Fibroblast of skin of left quadriceps (primary cell): ENCODE data around the gene MTCH1.

Source experiments
- DNase-seq, 2 experiments: peaks; one replicate each; pipeline ENCODE4 v3.0.0-alpha.2; 2013; ENCODE audit warnings: low read depth in 2 of 2

The MTCH1 gene

GRCh38 chr6:37017606-37018197, 31.7 kb upstream of the MTCH1 start:
- DNase-seq = no peak

DNA sequence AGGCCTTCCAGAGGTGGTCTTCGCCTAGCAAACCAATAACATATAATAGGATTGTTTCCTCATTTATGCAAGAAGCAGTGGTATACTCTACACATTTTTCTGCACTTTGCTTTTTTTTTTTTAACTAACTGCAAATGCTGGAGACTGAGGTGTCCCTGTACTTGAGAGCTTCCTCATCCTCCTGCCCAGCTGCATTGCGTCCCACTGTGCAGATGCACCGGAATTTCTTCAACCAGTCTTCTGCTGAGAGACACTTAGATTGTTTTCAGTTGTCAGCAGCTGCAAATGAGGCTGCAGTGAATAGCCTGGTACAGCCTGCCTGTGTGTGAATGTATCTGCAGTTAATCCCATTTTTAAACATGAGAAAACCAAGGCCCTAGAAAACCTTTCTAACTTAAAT, 31.0 kb upstream of the MTCH1 start:
- no peak for DNase-seq

- DNase-seq = no peak
Measured at GRCh38 chr6:37015532-37015931, 29.5 kb upstream of the MTCH1 start.

DNA sequence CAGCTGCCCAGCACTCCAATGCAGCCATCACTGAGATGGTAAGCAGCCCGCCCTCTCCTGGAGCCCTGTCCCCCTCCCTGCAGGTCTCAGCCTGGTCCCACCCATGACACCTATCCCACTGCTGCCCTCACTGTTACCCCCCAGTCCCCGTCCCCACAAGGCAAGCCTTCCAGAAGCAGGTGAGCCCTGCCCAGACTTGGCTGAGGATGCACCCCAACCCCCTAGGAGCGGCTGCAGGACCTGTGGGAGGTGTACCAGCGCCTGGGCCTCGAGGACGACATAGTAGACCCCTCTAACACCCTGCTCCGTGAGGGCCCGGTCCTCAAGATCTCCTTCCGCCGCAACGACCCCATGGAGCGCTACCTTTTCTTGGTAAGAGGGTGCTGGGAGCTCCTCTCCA, 28.7 kb upstream of the MTCH1 start:
- DNase-seq = no peak

- no peak for DNase-seq
Measured at GRCh38 chr6:37013516-37014491, 27.8 kb upstream of the MTCH1 start.

DNA sequence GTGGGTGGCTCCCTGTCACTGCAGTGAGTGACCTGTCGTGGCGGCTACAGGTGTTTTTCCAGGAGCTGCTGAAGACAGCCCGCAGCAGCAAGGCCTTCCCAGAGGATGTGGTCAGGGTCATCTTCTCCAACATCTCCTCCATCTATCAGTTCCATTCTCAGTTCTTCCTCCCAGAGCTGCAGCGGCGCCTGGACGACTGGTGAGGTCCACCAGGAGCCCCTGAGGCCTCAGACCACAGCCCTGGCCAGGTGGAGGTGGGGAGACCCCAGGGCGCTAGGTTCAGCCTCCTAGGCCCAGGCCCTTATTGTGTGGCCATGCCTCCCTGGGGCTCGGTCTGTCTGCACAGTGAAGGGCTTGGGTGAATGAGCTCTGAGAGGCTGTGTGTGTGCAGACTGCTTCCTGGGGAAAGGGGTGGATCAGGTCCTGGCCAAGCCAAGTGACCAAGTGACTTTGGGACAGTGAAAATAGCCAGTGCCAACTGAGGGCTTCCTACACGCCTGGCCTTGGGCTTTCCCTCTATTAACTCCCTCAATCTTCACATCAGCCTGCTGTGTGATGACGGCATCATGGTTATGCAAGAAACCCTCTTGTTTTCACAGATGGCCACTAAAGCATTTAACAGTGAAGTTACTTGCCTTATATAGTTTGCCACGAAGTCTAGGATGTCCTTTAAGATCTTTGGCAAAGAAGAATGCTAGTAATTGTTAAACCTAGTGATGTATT, 25.8 kb upstream of the MTCH1 start:
- peak; percentile 29 to 40 for DNase-seq

- no peak for DNase-seq
Measured at GRCh38 chr6:37010402-37010892, 24.5 kb upstream of the MTCH1 start.

DNA sequence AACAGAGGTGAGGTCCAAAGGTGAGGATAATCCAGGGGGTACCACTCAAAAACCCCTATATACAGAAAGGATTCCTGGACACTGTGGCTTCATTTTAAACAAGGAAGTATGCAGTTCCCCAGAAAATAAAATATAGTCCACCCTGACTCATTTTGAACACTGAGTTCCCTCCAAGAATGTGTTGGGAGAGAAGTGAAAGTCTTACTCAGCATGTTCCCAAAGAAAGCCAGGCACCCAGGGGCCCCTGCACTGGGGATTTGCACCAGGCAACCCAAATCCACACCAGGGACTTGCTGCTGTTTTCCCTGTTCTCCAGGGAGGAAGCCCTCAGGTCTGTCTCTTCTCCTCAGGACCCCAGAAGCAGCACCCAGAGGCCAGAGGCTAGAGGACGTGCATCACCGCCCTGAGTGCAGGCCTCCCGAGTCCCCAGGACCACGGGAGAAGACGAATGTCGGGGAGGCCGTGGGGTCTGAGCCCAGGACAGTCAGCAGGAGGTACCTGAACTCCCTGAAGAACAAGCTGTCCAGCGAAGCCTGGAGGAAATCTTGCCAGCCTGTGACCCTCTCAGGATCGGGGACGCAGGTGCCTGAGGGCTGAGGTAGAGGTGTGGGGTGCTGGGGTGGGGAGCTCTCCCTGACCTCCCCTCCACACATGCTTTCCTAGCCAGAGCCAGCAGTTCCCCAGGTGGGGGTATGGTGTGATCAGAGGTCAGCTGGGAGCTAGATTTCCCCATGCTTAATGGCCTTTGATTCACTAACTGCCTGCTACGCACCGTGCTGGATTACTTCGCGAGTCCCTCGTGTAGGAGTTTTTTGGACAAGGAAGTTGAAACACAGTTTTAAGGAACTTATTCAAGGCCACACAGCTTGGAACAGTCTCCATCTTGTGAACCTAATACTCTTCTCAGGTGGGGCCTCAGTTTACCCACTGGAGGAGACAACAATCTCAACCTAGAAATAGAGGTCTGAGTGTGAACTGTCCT, 22.8 kb upstream of the MTCH1 start:
- no peak for DNase-seq

GRCh38 chr6:37007340-37008043, 21.5 kb upstream of the MTCH1 start:
- DNase-seq = no peak

GRCh38 chr6:37006793-37007339, 20.9 kb upstream of the MTCH1 start:
- no peak for DNase-seq

DNA sequence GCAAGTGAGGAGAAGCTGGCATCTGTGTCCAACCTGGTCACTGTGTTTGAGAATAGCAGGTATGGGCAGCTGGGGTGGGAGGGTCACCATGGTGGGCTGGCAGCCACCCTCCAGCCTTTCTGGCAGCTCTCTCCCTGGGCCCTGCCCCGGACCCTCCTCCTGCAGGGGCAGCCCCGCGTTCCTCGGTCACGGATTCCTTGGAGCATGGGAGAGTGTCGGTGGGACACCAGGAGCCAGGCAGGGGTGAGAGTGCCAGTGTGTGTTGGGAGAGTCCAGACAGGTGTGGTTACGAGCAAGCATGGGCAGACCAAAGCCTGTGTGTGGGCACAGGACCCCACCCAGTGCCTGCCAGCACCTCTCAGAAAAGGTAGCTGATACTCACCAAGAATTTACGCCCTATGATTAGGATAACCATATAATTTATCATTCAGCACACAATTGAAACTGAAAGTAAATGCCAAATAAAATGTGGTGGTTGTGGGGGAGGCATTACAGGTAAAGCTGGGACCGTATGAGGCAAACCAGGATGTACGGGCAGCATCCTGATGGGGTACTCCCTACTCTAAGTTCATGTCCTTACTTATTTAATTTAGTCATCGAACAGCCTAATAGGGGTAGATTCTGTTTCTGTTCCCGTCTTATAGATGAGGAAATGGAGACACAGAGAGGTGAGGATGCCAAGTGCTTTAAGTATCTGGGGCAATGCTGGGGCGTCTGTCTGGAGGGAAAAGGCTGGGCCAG, 20.0 kb upstream of the MTCH1 start:
- DNase-seq = no peak

GRCh38 chr6:37005061-37005810, 19.2 kb upstream of the MTCH1 start, which contains the start of gene FGD2:
Gene FGD2, plus strand, starts transcription at chr6:37005655. Its CDS starts 163 bp downstream, at chr6:37005818.
- DNase-seq = no peak

- DNase-seq = no peak
Measured at GRCh38 chr6:37004044-37004980, 18.3 kb upstream of the MTCH1 start.

DNA sequence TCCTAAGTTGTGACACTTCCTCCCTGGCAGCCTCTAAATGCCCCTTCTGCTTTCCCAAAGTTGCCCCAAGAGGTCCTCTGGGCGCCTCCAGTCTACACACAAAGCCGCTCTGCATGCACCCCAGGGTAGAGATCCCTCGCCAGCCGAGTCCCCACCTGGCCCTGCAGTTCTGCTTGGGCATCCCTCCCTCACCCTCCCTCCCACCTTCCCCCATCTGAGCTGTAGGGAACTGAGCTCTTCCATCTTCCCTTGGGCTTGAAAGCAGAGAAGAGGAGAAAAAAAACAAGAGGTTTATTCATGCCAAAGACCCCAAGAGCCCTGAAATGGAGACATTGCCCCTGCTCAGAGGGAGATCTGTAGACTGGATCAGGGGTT, 13.7 kb upstream of the MTCH1 start:
- DNase-seq = no peak

GRCh38 chr6:36999061-36999750, 13.2 kb upstream of the MTCH1 start:
- no peak for DNase-seq

GRCh38 chr6:36998723-36999038, 12.7 kb upstream of the MTCH1 start:
- no peak for DNase-seq
